ENCODE results near the gene CIAO2A. TPM values are rescaled to one million over a fixed set of nuclear protein-coding genes. Genes with fewer than 3 reads are reported as not detected.

The CIAO2A gene
- total and polyA plus RNA-seq, 9 donors: 13.2 to 43.8 (median 29.4) TPM

GRCh38 chr15:64095795-64096667 lies 2.4 kb upstream of the CIAO2A start, which contains the start of gene SNX1:
Gene SNX1, plus strand, starts transcription at chr15:64095982. Its CDS starts 32 bp downstream, at chr15:64096014.
- peak; percentile 93 to 98 (median 96) for DNase-seq
- Histone ChIP-seq H3K4me3 (peak within 1 kb of the TSS; percentile 94), H3K27ac (peak within 1 kb of the TSS; percentile 55 to 59), H3K4me1 (ENCODE audit: insufficient read depth) (peaks cover 17% of the 10 kb centered on the region), H3K36me3 (no peaks in the 10 kb centered on the region), H3K9me3 (no peaks in the 10 kb centered on the region), H3K27me3 (no peaks in the 10 kb centered on the region)
- intact Hi-C loops (cut with DNase I): no loop called here
- WGBS, 3 donors: 0% methylated on average over 62 to 70 of the region's 70 CpGs
- TF ChIP-seq EP300 (IDR thresholded peaks at IDR 0.05) (no peak), POLR2A (IDR thresholded peaks at IDR 0.05) (peak; percentile 93), CTCF (IDR thresholded peaks at IDR 0.05) (peak in 2 of 3 donors; percentile 48 to 52)

DNA sequence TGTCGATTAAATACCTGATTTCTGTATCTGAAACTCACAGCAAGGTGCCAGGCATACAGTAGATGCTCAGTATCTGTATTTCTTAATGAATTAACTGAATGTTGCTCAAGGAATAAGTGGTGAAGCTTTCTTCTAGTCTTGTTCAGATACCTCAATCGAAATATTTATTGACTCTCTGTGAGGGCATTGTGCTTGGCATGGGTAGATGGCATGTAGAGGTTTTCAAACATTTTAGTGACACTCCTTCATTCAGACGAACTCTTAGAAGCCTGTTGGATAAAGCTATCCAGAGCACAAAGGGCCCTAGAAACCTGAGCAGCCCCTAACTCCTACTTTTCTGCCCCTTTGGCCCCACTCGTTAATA lies 1.8 kb upstream of the CIAO2A start:
- 33 to 44% (median 35%) methylated on average over 4 of the region's 4 CpGs for WGBS, 3 donors
- intact Hi-C loops (cut with DNase I): no loop called here
- TF ChIP-seq EP300 (IDR thresholded peaks at IDR 0.05) (peak; percentile 42), POLR2A (IDR thresholded peaks at IDR 0.05) (no peak)
- Histone ChIP-seq H3K9me3 (no peaks in the 10 kb centered on the region), H3K36me3 (no peaks in the 10 kb centered on the region), H3K27me3 (no peaks in the 10 kb centered on the region), H3K27ac (peak overlapping the region in 1 of 2 donors; percentile 59), H3K4me3 (peak overlapping the region; percentile 94), H3K4me1 (ENCODE audit: insufficient read depth) (peaks cover 17% of the 10 kb centered on the region)
- DNase-seq: no peak

- intact Hi-C loops (cut with DNase I): no loop called here
- Histone ChIP-seq H3K4me1 (ENCODE audit: insufficient read depth) (peaks cover 14% of the 10 kb centered on the region), H3K9me3 (no peaks in the 10 kb centered on the region), H3K36me3 (no peaks in the 10 kb centered on the region), H3K27ac (peak overlapping the region in 1 of 2 donors; percentile 80), H3K27me3 (no peaks in the 10 kb centered on the region), H3K4me3 (peak overlapping the region; percentile 79)
- DNase-seq: peak in 3 of 5 donors; percentile 30 to 51 (median 50)
- 3 to 4% (median 3%) methylated on average over 22 of the region's 22 CpGs for whole genome bisulfite sequencing, 3 donors
- no peak for TF ChIP-seq CTCF (IDR thresholded peaks at IDR 0.05)
- no peak for TF ChIP-seq POLR2A (IDR thresholded peaks at IDR 0.05)
- no peak for TF ChIP-seq EP300 (IDR thresholded peaks at IDR 0.05)
These were observed 593 bp downstream of the CIAO2A start for GRCh38 chr15:64092864-64093626.

- no peaks in the 10 kb centered on the region for H3K27me3 ChIP-seq
- H3K4me1 ChIP-seq (ENCODE audit: insufficient read depth): peaks cover 14% of the 10 kb centered on the region
- H3K9me3 ChIP-seq: no peaks in the 10 kb centered on the region
- no peak overlapping the region for H3K4me3 ChIP-seq
- no peaks in the 10 kb centered on the region for H3K36me3 ChIP-seq
- no peak overlapping the region for H3K27ac ChIP-seq
- TF ChIP-seq EP300 (IDR thresholded peaks at IDR 0.05) (no peak), CTCF (IDR thresholded peaks at IDR 0.05) (no peak), POLR2A (IDR thresholded peaks at IDR 0.05) (no peak)
- intact Hi-C loops (cut with DNase I): no loop called here
- DNase-seq: no peak
These were observed 1.4 kb downstream of the CIAO2A start for GRCh38 chr15:64092075-64092820.
